Diencephalon (tissue), 1 donor: ENCODE results near the gene KAT2B. TPM values are rescaled to one million over a fixed set of nuclear protein-coding genes. Genes with fewer than 3 reads are reported as not detected.

Experiments used
- small RNA-seq: library from RNA; depleted of rRNA; stranded (forward); fragments of <200 nt; gene quantifications from one replicate; pipeline ENCODE3, GENCODE V24; 2014
- total RNA-seq: library from RNA; depleted of rRNA; stranded (reverse); fragments of >200 nt; gene quantifications from one replicate; pipeline ENCODE4 v1.2.3, GENCODE V29; 2014

The KAT2B gene
- 34.4 TPM for total RNA-seq

DNA sequence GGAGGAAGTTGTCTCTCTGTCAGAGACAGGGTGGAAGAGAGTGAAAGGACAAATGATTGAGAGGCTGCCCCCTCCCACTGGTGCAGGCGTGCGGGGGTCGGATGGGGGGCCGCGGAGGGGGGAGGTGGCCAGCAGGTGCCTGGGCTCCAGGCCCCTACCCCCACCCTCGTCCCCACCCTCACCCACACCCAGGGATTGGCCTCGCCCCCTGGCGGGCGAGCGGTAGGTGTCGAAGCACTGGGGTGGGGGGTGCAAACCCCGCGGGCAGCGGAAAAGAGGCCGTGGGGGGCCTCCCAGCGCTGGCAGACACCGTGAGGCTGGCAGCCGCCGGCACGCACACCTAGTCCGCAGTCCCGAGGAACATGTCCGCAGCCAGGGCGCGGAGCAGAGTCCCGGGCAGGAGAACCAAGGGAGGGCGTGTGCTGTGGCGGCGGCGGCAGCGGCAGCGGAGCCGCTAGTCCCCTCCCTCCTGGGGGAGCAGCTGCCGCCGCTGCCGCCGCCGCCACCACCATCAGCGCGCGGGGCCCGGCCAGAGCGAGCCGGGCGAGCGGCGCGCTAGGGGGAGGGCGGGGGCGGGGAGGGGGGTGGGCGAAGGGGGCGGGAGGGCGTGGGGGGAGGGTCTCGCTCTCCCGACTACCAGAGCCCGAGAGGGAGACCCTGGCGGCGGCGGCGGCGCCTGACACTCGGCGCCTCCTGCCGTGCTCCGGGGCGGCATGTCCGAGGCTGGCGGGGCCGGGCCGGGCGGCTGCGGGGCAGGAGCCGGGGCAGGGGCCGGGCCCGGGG, at the start of gene KAT2B:
Gene KAT2B, plus strand, starts transcription at position 682 of the 783 bp plus-strand sequence. Its CDS starts 32 bp downstream, at position 714.

DNA sequence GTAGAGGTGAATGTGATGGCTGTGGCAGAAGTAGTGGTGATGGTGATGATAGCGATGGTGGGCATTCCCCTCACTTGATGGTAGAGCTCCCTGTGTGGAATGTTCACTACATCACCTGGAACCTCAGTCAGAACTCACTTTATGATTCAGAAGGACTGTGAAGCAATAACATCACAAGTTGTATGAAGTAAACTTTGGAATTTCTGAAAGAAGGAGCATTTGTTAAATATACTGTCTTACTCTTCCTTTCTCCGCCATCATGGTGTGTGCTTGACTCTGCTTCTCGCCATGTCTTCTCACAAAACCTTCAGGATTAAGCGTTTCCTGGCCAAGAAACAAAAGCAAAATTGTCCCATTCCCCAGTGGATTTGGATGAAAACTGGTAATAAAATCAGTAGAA, 28.1 kb upstream of the KAT2B start, which contains the start of gene PP2D1:
Gene PP2D1, minus strand, starts transcription at position 101 of the 400 bp plus-strand sequence. CDS start 192 bp downstream, outside the sequence.

GRCh38 chr3:20185679-20186599, 145.7 kb downstream of the KAT2B start, which contains the start of gene SGO1:
SGO1 (minus strand) TSS chr3:20186206; CDS start chr3:20184027, 2,179 bp downstream.

Small RNA genes within 50 kb of the gene (small RNA-seq; reads per million reads assigned to genes)
- gene MIR3135A: not detected
- gene RNU4-85P: not detected
- gene RPL39P18: not detected

Other genes starting within 250 kb of the KAT2B start
- 1.6 TPM for gene EFHB, start 106.2 kb upstream of the KAT2B start, total RNA-seq
- 147 TPM for gene RAB5A, start 93.3 kb upstream of the KAT2B start, total RNA-seq
- not detected for gene PP2D1, start 28.2 kb upstream of the KAT2B start, total RNA-seq
- 3.5 TPM for gene SGO1, start 145.8 kb downstream of the KAT2B start, total RNA-seq